GM18951 (cell line): ENCODE data around the gene NUMA1.

ENCODE experiments used
- POLR2A ChIP-seq: IDR thresholded peaks from 4 replicates; pipeline ENCODE4 v1.6.1; 2011; ENCODE audit warnings: mild to moderate bottlenecking; ENCODE audit not compliant: insufficient read length, insufficient read depth; ENCODE audit errors: extremely low read depth
- in situ Hi-C: fragments of 300-500 bp; cut with MboI; formaldehyde crosslinking; loops from one replicate; pipeline ENCODE4 v1.12.0; 2022; ENCODE audit warnings: low sequenced_read_pairs, mixed read lengths, inconsistent platforms; ENCODE audit not compliant: unreplicated experiment

NUMA1 gene

DNA sequence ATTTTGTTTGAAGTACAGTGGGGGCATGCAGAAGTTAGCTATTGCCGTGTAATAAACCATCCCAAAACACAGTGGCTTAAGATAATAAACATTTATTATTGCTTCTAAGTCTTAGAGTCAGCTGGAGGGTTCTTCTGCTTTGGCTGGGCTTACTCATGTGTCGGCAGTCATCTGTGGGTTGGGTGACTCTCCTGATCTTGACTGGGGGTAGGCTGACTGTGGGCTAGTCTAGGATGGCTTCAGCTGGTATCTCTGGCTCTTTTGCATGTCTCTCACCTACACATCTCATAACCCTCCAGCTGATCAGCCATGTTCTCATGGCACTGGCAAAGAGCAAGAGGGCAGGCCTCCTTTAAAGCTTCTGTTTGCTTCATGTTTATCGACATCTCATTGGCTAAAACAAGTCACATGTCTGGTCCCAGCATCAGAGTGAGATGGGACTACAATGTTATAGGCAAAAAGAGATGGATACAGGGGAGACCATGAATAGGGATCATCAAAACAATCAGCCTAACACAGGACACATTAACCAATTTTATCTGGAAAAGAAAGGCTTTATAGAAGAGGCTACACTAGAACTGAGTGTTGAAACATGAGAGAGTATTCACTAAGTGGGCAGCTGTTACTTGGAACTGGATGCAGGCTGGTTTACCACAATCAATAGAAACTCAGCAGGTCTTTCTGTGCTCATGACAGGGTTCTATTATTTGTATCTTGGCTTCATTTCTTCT, 5.4 kb upstream of the NUMA1 start:
- no peak for TF ChIP-seq POLR2A
- in situ Hi-C loops = no loop called here

DNA sequence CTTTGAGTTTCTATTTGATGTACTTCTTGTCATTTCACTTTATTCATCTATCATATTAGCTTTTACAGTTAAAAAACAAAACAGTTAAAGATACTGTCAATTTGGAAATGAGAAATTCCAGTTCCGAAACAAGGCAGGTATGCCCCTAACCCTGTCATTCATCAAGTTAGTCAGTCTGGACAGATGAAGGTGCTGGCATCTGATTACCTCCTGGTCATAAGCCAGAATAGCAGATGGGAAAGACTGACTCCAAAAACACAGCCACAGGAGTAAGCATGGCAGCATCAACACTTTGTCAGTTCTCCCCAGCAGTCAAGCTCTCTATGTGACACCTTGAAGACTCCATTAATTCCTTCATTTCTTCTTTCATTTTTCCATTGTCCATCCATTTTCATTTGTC, 4.6 kb upstream of the NUMA1 start:
- in situ Hi-C loops = no loop called here

DNA sequence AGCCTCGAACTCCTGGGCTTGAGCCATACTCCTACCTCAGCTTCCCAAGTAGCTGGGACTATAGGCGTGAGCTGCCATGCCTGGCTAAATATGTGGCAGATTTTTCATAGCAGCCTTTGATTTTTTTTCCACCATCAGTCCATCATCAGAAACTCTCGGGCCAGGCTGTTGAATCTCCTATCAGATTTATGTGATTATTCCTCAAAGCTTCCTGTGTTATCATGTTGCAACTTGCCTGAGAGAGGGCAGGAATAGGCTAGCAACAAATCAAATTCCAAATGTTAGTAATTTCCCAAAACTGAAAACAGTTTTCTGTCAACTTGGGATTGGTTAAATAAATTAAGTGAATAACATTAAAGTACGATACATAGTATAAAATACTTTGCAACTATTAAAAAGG, 3.7 kb upstream of the NUMA1 start:
- TF ChIP-seq POLR2A = no peak
- in situ Hi-C loops = no loop called here

More for the DNA sequence above, 4.6 kb upstream of the NUMA1 start:
- TF ChIP-seq POLR2A = no peak

DNA sequence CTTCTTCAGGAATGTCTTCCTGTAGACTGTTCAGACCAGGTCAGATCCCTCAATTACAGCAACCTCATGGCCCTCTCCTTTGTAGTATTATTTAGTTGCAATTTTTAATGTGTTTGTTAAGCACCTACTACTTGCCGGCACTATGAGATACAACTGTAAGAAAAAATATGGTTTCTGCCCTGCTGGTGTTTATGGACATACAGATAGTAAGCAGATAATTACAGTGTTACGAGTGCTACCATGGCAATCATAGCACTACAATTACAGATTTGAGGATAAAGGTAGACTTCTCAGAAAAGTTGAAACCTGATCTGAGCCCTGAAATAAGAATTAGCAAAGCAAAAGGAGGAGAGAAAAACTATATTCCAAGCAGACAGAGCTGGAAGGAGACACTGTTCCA, 3.1 kb upstream of the NUMA1 start:
- no peak for TF ChIP-seq POLR2A
- in situ Hi-C loops = no loop called here

DNA sequence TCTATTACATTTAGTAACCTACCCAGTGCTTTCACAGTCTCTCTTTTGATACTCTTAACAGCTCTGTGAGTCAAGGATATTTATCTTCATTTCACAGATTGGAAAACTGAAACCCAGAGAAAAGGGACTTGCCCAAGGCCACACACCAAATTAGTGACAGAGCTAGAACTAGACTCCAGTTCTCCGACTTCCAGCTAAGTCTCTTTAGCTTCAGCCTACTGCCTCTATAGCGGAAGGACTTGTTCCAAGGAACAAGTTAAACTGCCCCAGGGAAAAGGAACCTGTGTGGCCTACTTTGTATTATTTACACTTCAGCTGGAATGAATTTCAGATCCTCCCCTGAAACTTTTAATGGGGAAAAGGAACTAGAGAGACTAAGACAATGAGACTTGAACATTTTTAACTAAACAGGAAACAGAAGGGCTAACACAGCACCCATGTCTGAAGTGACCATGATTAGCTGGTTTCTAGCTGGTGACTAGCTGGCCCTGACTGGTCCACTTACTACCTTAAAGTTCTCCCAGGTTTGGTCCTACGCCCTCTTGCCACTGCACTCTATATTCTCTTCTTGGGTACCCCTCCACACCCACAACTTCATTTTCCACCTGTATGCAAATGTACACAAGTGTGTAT, 1.6 kb upstream of the NUMA1 start:
- no peak for TF ChIP-seq POLR2A
- in situ Hi-C loops = no loop called here

DNA sequence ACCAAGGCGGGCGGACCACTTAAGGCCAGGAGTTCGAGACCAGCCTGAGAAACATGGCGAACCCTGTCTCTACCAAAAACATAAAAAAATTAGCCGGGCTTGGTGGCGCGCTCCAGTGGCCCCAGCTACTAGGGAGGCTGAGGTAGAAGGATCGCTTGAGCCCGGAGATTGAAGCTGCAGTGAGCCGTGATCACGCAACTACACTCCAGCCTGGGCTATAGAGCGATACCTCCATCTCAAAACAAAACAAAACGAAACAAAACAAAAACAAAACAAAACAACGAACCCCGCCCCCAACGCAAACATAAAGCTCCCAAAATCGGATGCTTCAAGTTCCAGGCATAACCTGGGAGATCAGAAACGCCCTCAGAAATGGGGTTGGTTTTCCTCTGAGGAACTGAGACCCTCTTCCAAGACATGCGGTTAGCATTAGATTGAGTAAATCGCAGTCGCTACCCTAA, 872 bp upstream of the NUMA1 start:
- TF ChIP-seq POLR2A = no peak
- in situ Hi-C loops = no loop called here

DNA sequence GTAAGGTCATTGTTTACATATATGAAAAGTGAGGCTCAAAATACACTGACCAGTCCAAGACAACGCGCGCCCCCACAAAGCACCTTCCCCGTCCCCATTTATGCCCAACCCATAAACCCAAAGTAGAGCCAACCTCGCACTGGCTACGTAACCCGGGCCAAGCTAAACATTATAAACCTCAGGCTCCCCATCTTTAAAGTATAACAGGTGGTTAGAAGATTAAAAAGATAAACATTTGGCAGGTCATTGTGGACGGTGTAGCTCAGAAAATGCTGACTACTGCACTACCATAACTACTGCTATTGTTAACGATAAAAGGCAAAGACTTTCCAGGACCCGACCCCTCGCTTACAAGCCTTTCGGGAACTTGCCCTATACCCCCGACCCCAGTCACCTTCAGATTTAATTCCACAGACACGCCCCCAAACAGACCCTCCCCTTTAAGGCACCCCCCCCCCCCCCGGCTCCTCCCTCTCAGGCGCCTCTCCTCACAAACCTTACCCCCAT, 470 bp downstream of the NUMA1 start:
- in situ Hi-C loops = no loop called here
- TF ChIP-seq POLR2A = no peak

DNA sequence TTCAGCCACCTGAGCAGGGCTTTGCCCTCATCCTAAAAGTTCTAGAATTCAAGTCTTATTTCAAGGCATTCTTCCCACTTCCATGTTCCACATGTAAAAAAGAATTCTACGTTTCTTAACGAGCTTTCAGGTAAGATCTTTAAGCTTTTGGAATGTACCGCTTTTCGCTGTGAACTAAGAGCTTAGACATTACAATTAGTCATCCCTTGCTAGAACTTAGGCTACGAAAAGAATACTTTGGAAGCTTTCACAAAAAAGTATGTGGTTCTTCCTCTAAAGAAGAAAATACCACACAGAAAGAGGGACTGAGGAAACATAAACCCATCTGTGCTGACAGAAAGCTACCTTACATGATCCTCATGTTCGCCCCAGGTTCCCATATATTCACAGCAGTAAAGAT, 1.9 kb downstream of the NUMA1 start:
- TF ChIP-seq POLR2A = no peak
- in situ Hi-C loops = no loop called here

DNA sequence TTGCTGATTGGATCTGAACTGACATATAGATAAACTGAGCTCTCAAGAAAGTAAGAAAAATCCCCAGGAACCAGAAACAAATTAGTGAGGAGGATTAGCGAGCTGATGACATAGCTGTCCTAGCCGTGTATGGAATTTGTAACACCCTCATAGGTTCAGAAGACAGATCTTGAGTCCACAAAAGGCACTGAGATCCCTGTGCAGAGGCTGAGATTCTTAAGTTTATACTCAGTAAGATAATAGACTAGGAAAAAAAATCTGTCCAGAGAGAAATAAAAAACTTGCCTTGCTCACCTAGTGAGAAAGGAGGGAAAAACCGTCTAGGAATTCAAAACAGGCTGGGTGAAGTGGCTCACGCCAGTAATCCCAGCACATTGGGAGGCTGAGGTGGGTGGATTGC, 4.6 kb downstream of the NUMA1 start:
- in situ Hi-C loops = no loop called here
- no peak for TF ChIP-seq POLR2A

DNA sequence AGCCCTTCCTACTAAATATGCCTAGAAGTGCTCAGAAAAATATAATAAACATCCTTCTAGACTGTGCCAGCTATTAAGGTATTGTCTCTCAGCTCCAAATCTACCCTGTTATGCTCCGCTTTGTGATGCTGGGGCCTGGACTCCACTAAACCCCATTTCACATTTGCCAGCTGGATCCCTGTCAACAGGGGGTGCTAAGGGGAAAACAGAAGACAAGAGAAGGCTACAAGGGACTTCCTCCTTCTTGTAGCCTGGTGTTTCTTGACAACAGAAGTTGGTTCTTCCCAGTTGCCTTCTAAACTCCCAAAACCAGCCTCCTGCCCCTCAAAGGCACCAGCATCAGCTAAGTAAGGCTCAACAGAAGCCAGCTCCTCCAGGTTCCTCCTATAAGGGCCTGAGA, 5.2 kb downstream of the NUMA1 start:
- in situ Hi-C loops = no loop called here
- TF ChIP-seq POLR2A = no peak

DNA sequence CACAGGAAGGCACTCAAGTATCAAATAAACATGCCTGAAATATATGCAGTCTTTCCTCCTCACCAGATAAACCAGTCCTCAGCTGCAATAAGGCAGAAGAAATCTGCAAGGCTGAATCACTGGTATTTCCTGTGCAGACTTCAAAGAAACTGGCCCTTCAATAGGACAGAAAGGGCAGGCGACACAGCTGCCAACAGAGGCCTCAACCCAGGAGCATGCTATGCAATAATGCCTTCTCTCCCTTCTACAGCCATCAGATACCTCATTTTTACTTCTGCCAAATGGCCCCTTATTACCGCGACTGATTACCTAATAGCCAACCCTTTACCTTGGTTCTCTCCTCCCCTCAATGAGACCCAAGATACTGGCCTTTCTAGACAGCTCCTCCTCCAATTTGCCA, 8.0 kb downstream of the NUMA1 start:
- in situ Hi-C loops = no loop called here
- no peak for TF ChIP-seq POLR2A

DNA sequence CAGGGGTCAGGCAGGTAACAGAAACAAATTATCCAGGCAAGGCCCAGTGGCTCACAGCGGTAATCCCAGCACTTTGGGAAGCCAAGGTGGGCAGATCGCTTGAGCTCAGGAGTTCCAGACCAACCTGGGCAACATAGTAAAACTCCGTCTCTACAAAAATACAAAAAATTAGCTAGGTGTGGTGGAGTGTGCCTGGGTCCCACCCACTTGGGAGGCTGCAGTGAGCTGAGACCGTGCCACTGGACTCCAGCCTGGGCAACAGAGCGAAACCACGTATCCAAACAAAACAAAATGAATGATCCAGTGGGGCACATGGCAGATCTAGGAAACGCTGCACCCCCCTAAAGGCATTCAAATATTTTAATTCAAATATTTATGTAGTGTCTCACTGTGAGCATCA, 9.9 kb downstream of the NUMA1 start:
- in situ Hi-C loops = no loop called here
- TF ChIP-seq POLR2A = no peak

DNA sequence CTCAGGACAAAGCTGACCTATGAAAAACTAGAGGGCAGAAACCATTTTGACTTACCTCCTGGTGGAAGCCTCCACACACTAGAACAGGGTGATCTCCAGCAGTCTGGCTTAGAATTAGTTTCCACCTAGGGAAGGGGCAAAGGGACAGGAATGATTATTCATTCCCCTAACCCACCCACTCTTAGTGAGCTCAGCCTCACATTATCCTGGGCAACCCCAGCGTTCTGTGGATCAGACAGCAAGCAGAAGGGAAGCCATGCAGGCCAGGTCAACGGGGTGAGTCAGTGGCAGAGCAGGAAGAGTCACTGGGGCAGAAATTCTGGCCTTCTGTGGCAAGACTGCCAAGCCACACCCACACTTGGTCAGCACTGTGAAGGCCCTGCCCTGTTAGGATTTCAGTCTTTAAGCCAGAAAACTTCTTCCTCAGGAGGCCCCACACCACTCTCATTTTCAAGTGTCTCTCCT, 10.5 kb downstream of the NUMA1 start:
- in situ Hi-C loops = no loop called here
- TF ChIP-seq POLR2A = peak; percentile 33

DNA sequence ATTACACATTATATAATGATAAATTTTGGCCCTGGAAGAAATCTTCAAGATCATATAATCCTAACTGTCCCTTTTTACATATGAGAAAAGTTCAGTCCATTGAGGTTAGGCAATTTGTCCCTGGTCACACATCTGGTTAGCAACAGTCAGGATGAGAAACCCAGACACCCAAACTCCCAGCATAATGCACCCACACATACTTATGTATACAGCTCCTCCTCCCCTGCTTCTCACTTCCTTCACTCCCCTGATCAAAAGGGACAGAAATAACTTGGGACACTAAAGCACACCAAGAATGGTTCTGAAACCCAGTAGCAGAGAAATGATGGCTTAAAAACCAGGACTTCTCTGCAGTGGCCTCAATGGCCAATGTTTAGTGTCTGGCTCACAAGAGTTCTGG, 11.1 kb downstream of the NUMA1 start:
- TF ChIP-seq POLR2A = no peak
- in situ Hi-C loops = no loop called here
